Left kidney (tissue), 2 donors: ENCODE measurements around the gene SEMA4C. TPM values are rescaled to one million over a fixed set of nuclear protein-coding genes. Genes with fewer than 3 reads are reported as not detected.

Experiments used
- DNase-seq: peaks from one replicate; pipeline ENCODE4 v3.0.0-alpha.2; 2013
- polyA plus RNA-seq: library from polyadenylated mRNA; unstranded; fragments of 120-200 nt; gene quantifications from one replicate; pipeline ENCODE4 v1.2.1, GENCODE V29; 2013; ENCODE audit not compliant: insufficient read length

Gene SEMA4C
- polyA plus RNA-seq, 1 donor = 38.1 TPM

- no peak for DNase-seq
Observed at GRCh38 chr2:96843538-96844268, 26.2 kb downstream of the SEMA4C start, which contains the start of gene ANKRD23. Gene ANKRD23, minus strand, starts transcription at chr2:96844021. Its CDS starts 29 bp downstream, at chr2:96843992.

- DNase-seq = no peak
Observed at GRCh38 chr2:96842600-96842999, 27.3 kb downstream of the SEMA4C start.

GRCh38 chr2:96841701-96842495 lies 28.0 kb downstream of the SEMA4C start:
- DNase-seq = no peak

DNA sequence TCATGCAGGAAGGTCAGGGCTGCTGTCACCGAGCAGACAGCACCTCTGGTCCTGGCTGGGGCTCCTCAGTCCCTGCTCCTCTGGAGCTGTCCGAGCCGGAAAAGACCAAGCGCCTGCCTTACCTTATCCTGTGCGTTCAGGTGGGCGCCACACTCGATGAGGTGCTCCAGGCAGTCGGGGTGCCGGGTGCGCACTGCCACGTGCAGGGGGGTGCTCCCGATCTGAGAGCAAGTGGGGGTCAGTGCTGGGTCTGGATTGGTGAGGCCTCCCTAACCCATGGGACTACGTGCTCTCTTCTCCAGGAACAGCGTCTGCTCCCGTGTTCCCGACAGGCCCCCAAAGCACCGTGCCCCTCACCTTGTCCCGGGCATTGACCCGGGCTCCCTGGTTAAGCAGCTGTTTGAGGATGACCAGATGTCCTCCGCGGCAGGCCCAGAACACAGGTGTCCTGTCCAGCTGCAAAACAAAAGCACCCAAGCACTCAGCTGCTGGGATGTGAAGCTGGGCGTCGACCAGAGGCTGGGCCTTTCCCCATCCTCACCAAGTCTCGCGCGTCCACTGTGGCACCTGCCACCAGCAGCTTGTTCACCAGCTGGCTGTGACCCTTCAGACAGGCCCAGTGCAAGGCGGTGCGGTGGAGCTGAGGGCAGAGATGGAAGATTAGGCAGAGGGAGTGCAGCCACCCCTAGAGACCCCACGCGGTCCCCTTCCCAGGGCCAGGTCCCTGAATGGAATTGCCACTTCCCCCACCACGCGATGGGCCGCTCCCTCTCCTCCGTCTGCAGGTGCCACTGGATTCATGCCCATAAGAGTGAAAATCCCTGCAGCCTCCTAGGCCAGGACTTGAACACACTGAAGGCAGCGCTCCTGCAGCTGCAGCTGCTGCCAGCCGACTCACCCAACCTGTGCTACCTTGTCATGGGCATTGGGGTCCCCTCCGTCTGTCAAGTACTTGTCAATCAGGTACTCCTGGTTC lies 29.7 kb downstream of the SEMA4C start:
- DNase-seq = no peak

DNA sequence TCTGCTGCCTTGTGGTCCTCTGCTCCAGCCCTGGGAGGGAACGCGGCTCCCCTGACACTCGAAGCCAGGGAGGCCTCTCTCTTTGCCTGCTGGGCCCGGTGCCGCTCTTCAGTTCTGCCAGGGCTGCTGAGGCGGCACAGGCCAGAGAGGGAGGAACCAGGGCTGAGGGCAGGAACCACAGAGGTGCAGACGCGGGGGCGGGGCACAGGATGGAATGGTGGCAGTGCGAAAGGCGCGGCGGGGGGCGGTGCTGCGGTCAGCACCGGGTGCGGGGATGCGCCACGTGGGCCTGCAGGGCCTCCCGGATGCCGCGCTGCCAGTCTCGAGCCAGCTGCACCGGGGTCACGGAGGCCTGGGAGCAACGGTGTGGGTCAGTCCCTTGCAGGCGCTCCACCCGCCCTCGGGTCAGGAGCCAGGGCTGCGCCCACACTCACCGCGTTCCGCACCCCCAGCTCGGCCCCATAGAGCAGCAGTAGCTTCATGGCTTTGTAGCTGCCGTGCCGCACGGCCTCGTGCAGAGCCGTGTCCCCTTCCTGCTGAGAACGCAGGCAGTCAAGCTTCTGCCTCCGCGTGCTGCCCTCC lies 30.5 kb downstream of the SEMA4C start:
- DNase-seq = no peak

DNA sequence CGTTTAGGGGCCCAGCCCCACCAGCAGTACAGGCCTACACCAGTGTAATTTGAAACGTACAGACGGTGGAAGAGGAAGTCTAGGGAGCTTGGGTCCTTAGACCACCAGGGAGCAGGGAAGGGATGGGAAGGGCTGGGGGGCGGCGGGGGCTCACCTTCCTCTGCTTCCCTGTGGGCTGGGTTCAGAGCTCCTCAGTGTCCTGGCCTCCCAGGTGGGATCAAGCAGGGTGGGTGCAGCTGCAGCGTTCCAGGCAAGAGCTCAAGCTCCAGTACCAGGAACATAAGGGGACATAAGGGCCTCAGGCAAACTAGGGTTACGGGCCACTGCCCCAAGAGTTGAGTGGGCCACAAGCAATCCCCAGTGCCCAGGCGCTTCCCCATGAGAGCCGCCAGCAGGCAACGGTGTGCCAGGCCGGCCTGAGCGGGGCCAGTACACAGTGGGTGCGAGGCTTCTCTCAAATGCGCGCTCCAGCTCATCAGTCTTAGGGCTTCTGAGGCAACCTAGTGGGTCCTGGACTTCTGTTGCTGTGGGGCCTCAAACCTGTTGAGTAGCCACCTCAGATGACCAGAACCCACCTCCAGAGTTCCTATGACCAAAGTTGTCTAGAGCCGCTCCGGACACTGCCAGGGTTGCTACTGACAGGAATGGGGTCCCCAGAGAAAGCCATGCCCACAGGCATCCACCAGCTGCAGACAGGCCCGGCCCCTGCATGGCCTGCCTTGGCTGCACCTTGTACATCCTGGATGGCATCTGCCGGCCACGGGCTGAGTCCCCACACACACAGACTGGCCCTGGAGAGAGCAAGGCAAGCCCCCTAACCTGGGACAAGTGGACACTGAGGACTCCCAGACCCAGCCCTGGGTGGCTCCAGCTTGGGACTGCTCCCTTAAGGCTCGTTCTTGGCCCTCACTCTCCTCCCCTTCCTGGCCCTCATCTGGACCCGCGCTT lies 31.3 kb downstream of the SEMA4C start:
- DNase-seq = no peak

- no peak for DNase-seq
Observed at GRCh38 chr2:96837575-96837974, 32.3 kb downstream of the SEMA4C start.

GRCh38 chr2:96835830-96836229 lies 34.0 kb downstream of the SEMA4C start:
- DNase-seq = no peak

- peak; percentile 79 for DNase-seq
Observed at GRCh38 chr2:96832754-96833507, 36.9 kb downstream of the SEMA4C start.

DNA sequence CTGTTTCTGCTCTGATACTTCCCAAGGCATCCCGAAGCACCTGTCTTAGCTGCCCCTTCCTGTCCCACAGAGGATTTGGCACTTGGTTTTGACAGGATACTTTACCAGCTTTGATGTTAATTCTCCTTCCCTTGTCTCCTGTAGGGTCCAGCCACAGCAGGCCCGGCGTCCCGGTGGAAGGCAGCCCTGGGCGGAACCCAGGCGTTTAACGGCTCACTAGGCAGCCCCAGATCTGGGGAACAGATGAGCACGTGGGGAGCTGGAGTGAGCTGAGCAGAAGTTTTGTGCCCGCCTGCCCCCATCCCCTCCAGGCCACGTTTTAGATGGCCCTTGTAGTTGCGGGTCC lies 37.5 kb downstream of the SEMA4C start:
- no peak for DNase-seq

GRCh38 chr2:96831679-96832078 lies 38.2 kb downstream of the SEMA4C start:
- no peak for DNase-seq

GRCh38 chr2:96830044-96830562 lies 39.8 kb downstream of the SEMA4C start:
- DNase-seq = no peak

GRCh38 chr2:96828874-96829273 lies 41.0 kb downstream of the SEMA4C start:
- DNase-seq = no peak

GRCh38 chr2:96828436-96828835 lies 41.4 kb downstream of the SEMA4C start:
- no peak for DNase-seq

- DNase-seq = no peak
Observed at GRCh38 chr2:96826546-96827278, 43.2 kb downstream of the SEMA4C start.

GRCh38 chr2:96825057-96825456 lies 44.8 kb downstream of the SEMA4C start:
- DNase-seq = no peak

- DNase-seq = no peak
Observed at GRCh38 chr2:96824079-96824870, 45.6 kb downstream of the SEMA4C start.

- DNase-seq = no peak
Observed at GRCh38 chr2:96823198-96823597, 46.7 kb downstream of the SEMA4C start.
